Measurements from ENCODE around the gene RMI2. TPM values are rescaled to one million over a fixed set of nuclear protein-coding genes. Genes with fewer than 3 reads are reported as not detected.

RMI2 gene
- total RNA-seq, 1 donor from 2014 or later = 5.6 TPM

- Histone ChIP-seq H3K27me3 (ENCODE audit: control insufficient read depth, insufficient read depth, low read length) (no peaks in the 10 kb centered on the region), H3K4me3 (ENCODE audit: low read depth, low read length) (no peak overlapping the region), H3K36me3 (ENCODE audit: control insufficient read depth, insufficient read depth, low read length) (no peaks in the 10 kb centered on the region)
- no peak for TF ChIP-seq CTCF (IDR thresholded peaks at IDR 0.05; ENCODE audit: insufficient read depth, low read length, poor library complexity, severe bottlenecking)
- no peak for DNase-seq (ENCODE audit: low read depth)
Measured at GRCh38 chr16:11350921-11351335, 5.7 kb downstream of the RMI2 start.

- TF ChIP-seq CTCF (IDR thresholded peaks at IDR 0.05; ENCODE audit: insufficient read depth, low read length, poor library complexity, severe bottlenecking) = no peak
- no peak for DNase-seq (ENCODE audit: low read depth)
Measured at GRCh38 chr16:11353158-11353557, 7.9 kb downstream of the RMI2 start.

DNA sequence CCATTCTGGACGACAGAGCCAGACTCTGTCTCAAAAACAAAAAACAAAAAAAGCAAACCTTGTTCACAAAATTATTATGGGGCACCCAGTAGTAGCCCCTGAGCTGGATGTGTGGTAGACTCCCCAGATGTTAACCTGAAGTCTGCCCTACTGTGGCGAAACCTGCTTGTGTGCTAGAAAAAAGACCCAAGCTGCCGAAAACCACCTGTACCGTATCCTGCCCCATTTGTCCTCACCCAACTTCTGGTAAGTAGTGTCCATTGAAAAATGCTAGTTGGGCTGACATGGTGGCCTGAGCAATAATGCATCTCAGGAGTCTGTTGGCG, 9.1 kb downstream of the RMI2 start:
- Histone ChIP-seq H3K4me3 (ENCODE audit: low read depth, low read length) (no peak overlapping the region), H3K27me3 (ENCODE audit: control insufficient read depth, insufficient read depth, low read length) (no peaks in the 10 kb centered on the region), H3K36me3 (ENCODE audit: control insufficient read depth, insufficient read depth, low read length) (no peaks in the 10 kb centered on the region)
- DNase-seq (ENCODE audit: low read depth) = no peak
- no peak for TF ChIP-seq CTCF (IDR thresholded peaks at IDR 0.05; ENCODE audit: insufficient read depth, low read length, poor library complexity, severe bottlenecking)

More at GRCh38 chr16:11353158-11353557, 7.9 kb downstream of the RMI2 start:
- no peaks in the 10 kb centered on the region for H3K27me3 ChIP-seq (ENCODE audit: control insufficient read depth, insufficient read depth, low read length)
- no peaks in the 10 kb centered on the region for H3K36me3 ChIP-seq (ENCODE audit: control insufficient read depth, insufficient read depth, low read length)
- H3K4me3 ChIP-seq (ENCODE audit: low read depth, low read length) = no peak overlapping the region

GRCh38 chr16:11354733-11355574, 9.7 kb downstream of the RMI2 start:
- H3K27me3 ChIP-seq (ENCODE audit: control insufficient read depth, insufficient read depth, low read length) = no peaks in the 10 kb centered on the region
- TF ChIP-seq CTCF (IDR thresholded peaks at IDR 0.05; ENCODE audit: insufficient read depth, low read length, poor library complexity, severe bottlenecking) = no peak
- H3K4me3 ChIP-seq (ENCODE audit: low read depth, low read length) = no peak overlapping the region
- no peaks in the 10 kb centered on the region for H3K36me3 ChIP-seq (ENCODE audit: control insufficient read depth, insufficient read depth, low read length)
- no peak for DNase-seq (ENCODE audit: low read depth)

DNA sequence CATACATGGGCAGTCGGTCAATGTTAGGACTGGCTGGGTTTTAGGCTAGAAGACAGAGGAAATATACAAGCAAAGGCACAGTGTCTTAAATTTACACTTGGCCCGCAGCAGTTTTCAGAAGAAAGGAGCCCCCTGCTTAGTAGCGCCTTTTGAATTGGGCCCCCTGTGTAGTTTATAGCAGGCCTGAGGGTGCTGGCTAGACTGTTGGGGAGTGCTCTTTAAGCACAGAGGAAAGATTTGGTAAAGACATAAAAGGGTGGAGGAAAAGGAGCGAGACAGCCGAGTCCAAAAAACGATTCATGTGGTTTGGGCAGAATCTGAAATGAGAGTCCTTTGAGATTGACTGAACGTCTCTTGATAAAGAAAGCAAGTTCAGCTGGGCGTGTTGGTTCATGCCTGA, 10.6 kb downstream of the RMI2 start:
- no peak for TF ChIP-seq CTCF (IDR thresholded peaks at IDR 0.05; ENCODE audit: insufficient read depth, low read length, poor library complexity, severe bottlenecking)
- Histone ChIP-seq H3K4me3 (ENCODE audit: low read depth, low read length) (no peak overlapping the region), H3K36me3 (ENCODE audit: control insufficient read depth, insufficient read depth, low read length) (no peaks in the 10 kb centered on the region), H3K27me3 (ENCODE audit: control insufficient read depth, insufficient read depth, low read length) (no peaks in the 10 kb centered on the region)
- DNase-seq (ENCODE audit: low read depth) = no peak

Measured in kidney epithelial cell (primary cell).